Measurements from ENCODE around the gene CCDC187. TPM values are rescaled to one million over a fixed set of nuclear protein-coding genes. Genes with fewer than 3 reads are reported as not detected.
"Not testable (repeated sequence)": the region's sequence is repeated elsewhere in the genome, so short reads cannot be mapped to it uniquely, and the experiment has no call there.

CCDC187 gene
- not detected for total RNA-seq
- polyA plus RNA-seq = not detected
- long read RNA-seq, donor 1 = 0 reads
- long read RNA-seq, donor 2 = 0 reads

DNA sequence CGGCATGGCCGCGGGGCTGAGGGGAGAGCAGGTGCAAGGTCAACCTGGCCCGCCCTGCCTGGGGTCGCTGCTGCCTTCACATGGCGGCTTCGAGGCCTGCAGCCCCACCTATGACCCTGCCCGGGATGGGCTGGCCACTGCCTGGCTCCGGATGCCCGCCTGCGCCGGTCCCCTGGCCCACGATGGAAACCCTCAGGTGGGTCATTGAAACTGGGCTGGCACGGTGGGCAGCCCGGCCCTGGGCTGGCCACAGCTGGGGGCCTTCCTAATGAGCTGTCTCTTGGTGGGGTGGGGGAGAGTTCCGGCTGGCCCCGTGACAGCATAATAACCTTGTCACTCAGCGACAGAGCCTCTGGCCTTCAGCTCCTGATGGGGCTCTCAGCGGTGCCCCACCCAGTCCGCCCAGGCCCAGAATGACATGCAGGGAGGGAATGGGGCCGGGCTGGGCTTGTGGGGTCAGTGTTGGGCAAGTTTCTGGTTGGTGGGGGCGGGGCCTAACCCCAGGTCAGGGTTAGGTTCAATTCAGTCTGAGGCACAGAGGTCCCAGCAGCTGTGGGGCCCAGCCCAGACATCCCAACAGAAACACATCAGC is at the start of gene CCDC187:
Gene CCDC187, minus strand, starts transcription at position 270 of the 592 bp plus-strand sequence. Its CDS starts 264 bp downstream, at position 6.
- no peak within 1 kb of the TSS for H3K27ac ChIP-seq (ENCODE audit: low read depth in 1 of 2, low read length in 2 of 2)
- intact Hi-C loops (cut with DNase I) = no loop called here
- H3K9me3 ChIP-seq (ENCODE audit: control insufficient read depth, low read length) = no peaks in the 10 kb centered on the region
- no peaks in the 10 kb centered on the region for H3K27me3 ChIP-seq (ENCODE audit: control insufficient read depth in 1 of 2, insufficient read depth in 2 of 2, low read length in 1 of 2)
- H3K36me3 ChIP-seq (ENCODE audit: control insufficient read depth in 1 of 2, insufficient read depth in 2 of 2, low read length in 1 of 2) = no peaks in the 10 kb centered on the region
- H3K4me1 ChIP-seq (ENCODE audit: control insufficient read depth in 1 of 2, insufficient read depth in 2 of 2, low read length in 2 of 2) = no peaks in the 10 kb centered on the region
- DNase-seq (no peak), ATAC-seq (ENCODE audit: low FRiP score) (no peak)
- 72 to 80% methylated on average over 16 to 22 of the region's 22 CpGs for WGBS, 2 donors
- no peak within 1 kb of the TSS for H3K4me3 ChIP-seq (ENCODE audit: low read length in 2 of 2)

DNA sequence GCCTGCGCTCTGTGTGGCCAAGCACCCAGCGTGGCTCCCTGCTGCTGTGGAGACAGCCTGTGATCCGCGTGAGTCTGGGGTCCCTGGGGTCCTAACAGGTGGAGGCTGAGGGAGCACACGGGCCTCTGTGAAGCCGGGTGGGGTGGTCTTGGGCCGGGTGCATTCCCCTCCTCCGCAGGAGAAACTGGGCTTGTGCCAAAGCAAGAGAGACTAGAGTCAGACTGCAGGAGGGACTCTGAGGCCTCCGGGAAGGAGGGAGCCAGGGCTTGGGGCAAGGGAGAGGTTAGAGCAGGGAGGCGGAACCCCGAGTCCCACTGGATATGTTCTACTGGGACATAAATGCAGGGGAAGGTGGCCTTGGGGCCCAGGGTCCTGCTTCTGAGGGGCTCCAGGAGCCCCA is 49.2 kb upstream of the CCDC187 start:
- no peak for DNase-seq
- Histone ChIP-seq H3K27ac (ENCODE audit: low read depth in 1 of 2, low read length in 2 of 2) (no peak overlapping the region), H3K4me3 (ENCODE audit: low read length in 2 of 2) (no peak overlapping the region), H3K36me3 (ENCODE audit: control insufficient read depth in 1 of 2, insufficient read depth in 2 of 2, low read length in 1 of 2) (no peaks in the 10 kb centered on the region), H3K4me1 (ENCODE audit: control insufficient read depth in 1 of 2, insufficient read depth in 2 of 2, low read length in 2 of 2) (no peaks in the 10 kb centered on the region), H3K9me3 (ENCODE audit: control insufficient read depth, low read length) (no peaks in the 10 kb centered on the region), H3K27me3 (ENCODE audit: control insufficient read depth in 1 of 2, insufficient read depth in 2 of 2, low read length in 1 of 2) (no peaks in the 10 kb centered on the region)
- WGBS, 2 donors = 86 to 88% methylated on average over 11 of the region's 11 CpGs
- intact Hi-C loops (cut with DNase I) = no loop called here
- ATAC-seq (ENCODE audit: low FRiP score) = no peak

DNA sequence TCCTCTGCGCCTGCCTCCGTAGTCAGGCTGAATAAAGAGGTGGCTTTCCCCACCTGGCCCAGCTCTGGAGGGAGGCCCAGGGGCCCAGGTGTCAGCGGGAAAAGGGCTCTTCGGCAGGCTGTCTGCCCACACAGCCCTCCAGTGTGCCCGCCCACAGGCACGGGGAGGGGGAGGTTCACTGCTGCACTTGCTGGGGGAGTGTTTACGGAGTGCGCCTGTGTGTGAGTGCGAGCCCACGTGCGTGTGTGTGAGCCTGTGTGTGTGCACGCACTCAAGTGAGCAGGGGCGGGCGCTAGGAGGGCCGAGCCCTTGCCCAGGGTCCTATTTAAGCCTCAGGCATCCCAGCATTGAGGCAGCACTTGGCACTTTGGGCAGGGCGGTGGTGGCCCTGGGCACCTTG is 48.8 kb upstream of the CCDC187 start:
- H3K27ac ChIP-seq (ENCODE audit: low read depth in 1 of 2, low read length in 2 of 2) = no peak overlapping the region
- DNase-seq (no peak), ATAC-seq (ENCODE audit: low FRiP score) (no peak)
- no peaks in the 10 kb centered on the region for H3K27me3 ChIP-seq (ENCODE audit: control insufficient read depth in 1 of 2, insufficient read depth in 2 of 2, low read length in 1 of 2)
- intact Hi-C loops (cut with DNase I) = no loop called here
- 81 to 83% methylated on average over 16 of the region's 16 CpGs for WGBS, 2 donors
- no peaks in the 10 kb centered on the region for H3K36me3 ChIP-seq (ENCODE audit: control insufficient read depth in 1 of 2, insufficient read depth in 2 of 2, low read length in 1 of 2)
- no peak overlapping the region for H3K4me3 ChIP-seq (ENCODE audit: low read length in 2 of 2)
- H3K4me1 ChIP-seq (ENCODE audit: control insufficient read depth in 1 of 2, insufficient read depth in 2 of 2, low read length in 2 of 2) = no peaks in the 10 kb centered on the region
- no peaks in the 10 kb centered on the region for H3K9me3 ChIP-seq (ENCODE audit: control insufficient read depth, low read length)

DNA sequence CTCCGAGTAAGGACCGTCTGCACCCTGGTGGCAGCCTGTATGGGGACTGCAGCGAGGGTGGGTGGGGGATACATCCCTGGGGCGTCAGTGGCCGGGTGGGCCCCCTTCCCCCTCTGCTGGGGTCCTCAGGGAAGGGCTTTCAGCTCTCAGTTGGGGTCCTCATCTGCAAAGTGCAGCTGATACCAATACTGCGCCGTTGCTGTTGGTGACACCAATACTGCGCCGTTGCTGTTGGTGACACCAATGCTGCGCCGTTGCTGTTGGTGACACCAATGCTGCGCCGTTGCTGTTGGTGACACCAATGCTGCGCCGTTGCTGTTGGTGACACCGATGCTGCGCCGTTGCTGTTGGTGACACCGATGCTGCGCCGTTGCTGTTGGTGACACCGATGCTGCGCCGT is 48.0 kb upstream of the CCDC187 start:
- H3K27ac ChIP-seq (ENCODE audit: low read depth in 1 of 2, low read length in 2 of 2); H3K36me3 ChIP-seq (ENCODE audit: control insufficient read depth in 1 of 2, insufficient read depth in 2 of 2, low read length in 1 of 2); ATAC-seq (ENCODE audit: low FRiP score); H3K27me3 ChIP-seq (ENCODE audit: control insufficient read depth in 1 of 2, insufficient read depth in 2 of 2, low read length in 1 of 2); H3K9me3 ChIP-seq (ENCODE audit: control insufficient read depth, low read length); H3K4me3 ChIP-seq (ENCODE audit: low read length in 2 of 2); intact Hi-C loops (cut with DNase I); DNase-seq; H3K4me1 ChIP-seq (ENCODE audit: control insufficient read depth in 1 of 2, insufficient read depth in 2 of 2, low read length in 2 of 2): not testable (repeated sequence)
- WGBS, 2 donors = 93 to 95% methylated on average over 19 to 24 of the region's 24 CpGs

DNA sequence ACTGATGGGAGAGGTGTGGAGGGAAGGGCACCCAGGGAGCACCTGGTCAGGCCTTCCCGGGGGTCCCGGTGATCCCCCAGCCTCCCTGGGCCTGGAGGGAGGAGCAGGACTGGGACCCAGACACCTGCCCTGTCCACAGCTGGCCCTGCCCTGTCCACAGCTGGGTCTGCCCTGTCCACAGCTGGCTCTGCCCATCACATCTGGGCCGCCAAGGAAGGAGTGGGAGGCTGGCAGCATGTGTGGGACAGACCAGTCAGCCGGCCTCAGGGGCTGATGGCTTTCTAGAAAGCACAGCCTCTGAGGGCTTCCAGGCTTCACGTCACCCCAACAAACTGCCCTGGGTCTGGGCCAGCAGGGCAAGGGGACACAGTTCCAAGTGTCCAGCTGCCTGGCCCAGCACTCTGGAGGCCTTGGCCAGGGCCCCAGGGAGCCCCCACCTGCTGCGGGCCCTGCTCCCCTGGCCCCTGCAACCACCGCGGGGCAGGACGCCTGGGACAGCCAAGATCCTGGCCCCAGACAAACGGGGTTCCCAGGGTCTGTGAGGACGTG is 47.4 kb upstream of the CCDC187 start:
- Histone ChIP-seq H3K4me1 (ENCODE audit: control insufficient read depth in 1 of 2, insufficient read depth in 2 of 2, low read length in 2 of 2) (no peaks in the 10 kb centered on the region), H3K27ac (ENCODE audit: low read depth in 1 of 2, low read length in 2 of 2) (no peak overlapping the region), H3K27me3 (ENCODE audit: control insufficient read depth in 1 of 2, insufficient read depth in 2 of 2, low read length in 1 of 2) (no peaks in the 10 kb centered on the region), H3K4me3 (ENCODE audit: low read length in 2 of 2) (no peak overlapping the region), H3K36me3 (ENCODE audit: control insufficient read depth in 1 of 2, insufficient read depth in 2 of 2, low read length in 1 of 2) (no peaks in the 10 kb centered on the region), H3K9me3 (ENCODE audit: control insufficient read depth, low read length) (no peaks in the 10 kb centered on the region)
- intact Hi-C loops (cut with DNase I) = no loop called here
- ATAC-seq (ENCODE audit: low FRiP score) = no peak
- 66 to 75% methylated on average over 11 of the region's 11 CpGs for WGBS, 2 donors
- no peak for DNase-seq

DNA sequence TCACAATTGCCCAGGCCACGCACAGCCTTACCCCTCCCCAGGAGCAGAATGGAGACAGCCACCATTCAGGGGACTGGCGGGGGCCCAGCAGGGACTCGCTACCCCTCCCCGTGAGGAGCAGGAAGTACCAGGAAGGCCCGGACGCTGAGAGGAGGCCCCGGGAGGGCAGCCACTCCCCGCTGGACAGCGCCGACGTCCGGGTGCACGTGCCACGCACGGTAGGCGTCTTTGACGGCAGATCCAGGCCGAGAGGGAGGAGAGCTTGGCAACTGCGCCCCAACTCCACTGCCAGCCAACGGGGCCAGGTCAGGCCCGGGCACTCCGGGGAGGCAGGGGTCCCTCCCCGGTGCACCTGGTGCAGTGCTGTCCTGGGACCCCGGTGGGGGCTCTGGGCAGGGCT is 45.7 kb upstream of the CCDC187 start:
- no peak overlapping the region for H3K4me3 ChIP-seq (ENCODE audit: low read length in 2 of 2)
- H3K36me3 ChIP-seq (ENCODE audit: control insufficient read depth in 1 of 2, insufficient read depth in 2 of 2, low read length in 1 of 2) = no peaks in the 10 kb centered on the region
- no peaks in the 10 kb centered on the region for H3K27me3 ChIP-seq (ENCODE audit: control insufficient read depth in 1 of 2, insufficient read depth in 2 of 2, low read length in 1 of 2)
- 87 to 89% methylated on average over 24 of the region's 24 CpGs for WGBS, 2 donors
- ATAC-seq (ENCODE audit: low FRiP score) (no peak), DNase-seq (no peak)
- H3K4me1 ChIP-seq (ENCODE audit: control insufficient read depth in 1 of 2, insufficient read depth in 2 of 2, low read length in 2 of 2) = no peaks in the 10 kb centered on the region
- intact Hi-C loops (cut with DNase I) = no loop called here
- no peak overlapping the region for H3K27ac ChIP-seq (ENCODE audit: low read depth in 1 of 2, low read length in 2 of 2)
- H3K9me3 ChIP-seq (ENCODE audit: control insufficient read depth, low read length) = no peaks in the 10 kb centered on the region

DNA sequence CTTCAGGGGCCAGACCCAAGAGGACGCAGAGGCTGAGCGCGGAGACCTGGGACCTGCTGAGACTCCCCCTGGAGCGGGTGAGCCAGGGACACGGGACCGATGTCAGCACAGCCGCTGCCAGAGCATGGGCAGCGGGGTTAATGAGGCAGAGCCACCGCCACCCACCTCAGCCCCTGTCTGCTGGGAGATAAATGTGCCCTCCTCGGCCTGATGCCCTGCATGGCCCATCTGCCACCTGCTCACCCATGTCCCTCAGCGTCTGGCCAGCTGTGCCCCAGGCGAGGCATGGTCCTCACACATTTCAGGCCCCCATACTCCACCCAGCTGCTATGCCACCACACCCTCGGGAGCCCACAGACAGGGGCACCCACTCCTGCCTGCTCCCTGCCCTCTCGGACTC is 44.8 kb upstream of the CCDC187 start:
- DNase-seq (no peak), ATAC-seq (ENCODE audit: low FRiP score) (no peak)
- Histone ChIP-seq H3K9me3 (ENCODE audit: control insufficient read depth, low read length) (no peaks in the 10 kb centered on the region), H3K4me3 (ENCODE audit: low read length in 2 of 2) (no peak overlapping the region), H3K36me3 (ENCODE audit: control insufficient read depth in 1 of 2, insufficient read depth in 2 of 2, low read length in 1 of 2) (no peaks in the 10 kb centered on the region), H3K27ac (ENCODE audit: low read depth in 1 of 2, low read length in 2 of 2) (no peak overlapping the region), H3K4me1 (ENCODE audit: control insufficient read depth in 1 of 2, insufficient read depth in 2 of 2, low read length in 2 of 2) (no peaks in the 10 kb centered on the region), H3K27me3 (ENCODE audit: control insufficient read depth in 1 of 2, insufficient read depth in 2 of 2, low read length in 1 of 2) (no peaks in the 10 kb centered on the region)
- intact Hi-C loops (cut with DNase I) = no loop called here
- 89 to 95% methylated on average over 14 of the region's 14 CpGs for WGBS, 2 donors

DNA sequence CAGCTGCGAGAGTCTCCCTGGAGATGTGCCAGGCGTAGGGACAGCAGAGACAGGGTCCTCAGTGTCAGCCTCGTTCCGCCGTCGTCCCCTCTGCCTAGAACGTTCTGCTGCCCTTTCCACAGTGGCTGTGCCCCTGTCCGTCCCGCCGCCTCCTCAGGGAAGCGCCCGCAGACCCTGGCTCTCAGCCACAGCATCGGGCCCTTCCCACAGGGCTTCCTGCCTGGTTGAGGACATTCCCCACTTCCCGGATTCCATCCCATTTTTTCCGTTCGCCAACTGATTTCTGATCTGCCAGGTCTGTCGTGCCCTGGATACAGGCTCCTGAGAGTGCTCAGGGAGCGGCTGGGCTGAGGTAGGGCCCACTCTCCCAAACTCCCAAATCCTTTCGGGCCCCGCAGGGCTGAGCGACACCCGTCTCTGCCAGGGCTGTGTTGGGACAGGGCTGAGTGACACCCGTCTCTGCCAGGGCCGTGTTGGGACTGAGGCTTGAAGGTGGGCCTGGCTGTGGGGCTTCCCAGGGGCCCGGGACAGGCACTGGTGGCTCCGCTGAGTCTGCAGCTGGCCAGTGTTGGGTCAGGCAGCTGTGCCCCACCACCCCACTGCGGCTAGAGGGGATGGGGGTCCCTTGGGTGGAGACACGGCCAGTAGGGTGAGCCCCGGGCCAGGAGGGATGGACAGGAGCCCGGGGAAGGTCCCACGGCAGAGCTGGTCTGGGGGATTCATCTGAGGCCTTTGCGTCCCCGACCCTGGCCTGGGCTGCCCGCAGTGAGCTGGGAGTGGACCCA is 43.8 kb upstream of the CCDC187 start:
- no peaks in the 10 kb centered on the region for H3K36me3 ChIP-seq (ENCODE audit: control insufficient read depth in 1 of 2, insufficient read depth in 2 of 2, low read length in 1 of 2)
- intact Hi-C loops (cut with DNase I) = no loop called here
- WGBS, 2 donors = 73 to 77% methylated on average over 34 of the region's 34 CpGs
- H3K4me1 ChIP-seq (ENCODE audit: control insufficient read depth in 1 of 2, insufficient read depth in 2 of 2, low read length in 2 of 2) = no peaks in the 10 kb centered on the region
- DNase-seq = no peak
- no peak overlapping the region for H3K4me3 ChIP-seq (ENCODE audit: low read length in 2 of 2)
- no peaks in the 10 kb centered on the region for H3K27me3 ChIP-seq (ENCODE audit: control insufficient read depth in 1 of 2, insufficient read depth in 2 of 2, low read length in 1 of 2)
- no peak for ATAC-seq (ENCODE audit: low FRiP score)
- no peaks in the 10 kb centered on the region for H3K9me3 ChIP-seq (ENCODE audit: control insufficient read depth, low read length)
- H3K27ac ChIP-seq (ENCODE audit: low read depth in 1 of 2, low read length in 2 of 2) = no peak overlapping the region
